H9 (cell line): ENCODE results near the gene EML3. TPM values are rescaled to one million over a fixed set of nuclear protein-coding genes. Genes with fewer than 3 reads are reported as not detected.

Experiments
- DNase-seq: peaks from one replicate; pipeline ENCODE4 v3.0.0-alpha.2; 2017
- H2AFZ ChIP-seq: one replicate; pipeline ENCODE4 v1.6.1; 2013; ENCODE audit warnings: mild to moderate bottlenecking, low read length, control low read depth, moderate library complexity
- H2AK5ac ChIP-seq: 2 replicates; pipeline ENCODE4 v1.6.1; 2013; ENCODE audit warnings: low read length, control low read depth, mixed read lengths; ENCODE audit not compliant: insufficient read length
- H2BK120ac ChIP-seq: one replicate; pipeline ENCODE4 v1.6.1; 2013; ENCODE audit warnings: low read depth, mild to moderate bottlenecking, low read length, control low read depth, inconsistent platforms; ENCODE audit not compliant: poor library complexity, severe bottlenecking
- H2BK12ac ChIP-seq: 2 replicates; pipeline ENCODE4 v1.6.1; 2013; ENCODE audit warnings: low read length, control low read depth, mixed read lengths, low read depth; ENCODE audit not compliant: insufficient read length
- H2BK15ac ChIP-seq: 2 replicates; pipeline ENCODE4 v1.6.1; 2013; ENCODE audit warnings: low read depth, low read length, control low read depth
- H2BK20ac ChIP-seq: one replicate; pipeline ENCODE4 v1.6.1; 2013; ENCODE audit warnings: low read depth, mild to moderate bottlenecking, low read length, control low read depth, inconsistent platforms; ENCODE audit not compliant: poor library complexity, severe bottlenecking
- H2BK5ac ChIP-seq: 2 replicates; pipeline ENCODE4 v1.6.1; 2013; ENCODE audit warnings: low read length, control low read depth, mixed read lengths; ENCODE audit not compliant: insufficient read length
- H3K14ac ChIP-seq: 2 replicates; pipeline ENCODE4 v1.6.1; 2013; ENCODE audit warnings: low read length, control low read depth; ENCODE audit not compliant: insufficient read depth
- H3K18ac ChIP-seq: 2 replicates; pipeline ENCODE4 v1.6.1; 2013; ENCODE audit warnings: low read depth, mild to moderate bottlenecking, mixed read lengths, low read length, control low read depth; ENCODE audit not compliant: insufficient read length
- H3K23ac ChIP-seq: 2 replicates; pipeline ENCODE4 v1.6.1; 2013; ENCODE audit warnings: low read length, control low read depth, mixed read lengths, low read depth; ENCODE audit not compliant: insufficient read length
- H3K23me2 ChIP-seq: 2 replicates; pipeline ENCODE4 v1.6.1; 2013; ENCODE audit warnings: low read depth, mild to moderate bottlenecking, mixed read lengths, low read length, control low read depth; ENCODE audit not compliant: insufficient read length, poor library complexity, severe bottlenecking
- H3K27ac ChIP-seq: 2 replicates; pipeline ENCODE4 v1.5.1; 2013; ENCODE audit warnings: low read length, control low read depth, mixed read lengths, low read depth; ENCODE audit not compliant: insufficient read length
- H3K27me3 ChIP-seq: 2 replicates; pipeline ENCODE4 v1.6.1; 2013; ENCODE audit warnings: low read length, control low read depth, inconsistent platforms; ENCODE audit not compliant: insufficient read depth
- H3K4ac ChIP-seq: 2 replicates; pipeline ENCODE4 v1.6.1; 2013; ENCODE audit warnings: low read depth, mild to moderate bottlenecking, control low read depth, inconsistent platforms, low read length, moderate library complexity
- H3K4me1 ChIP-seq: 2 replicates; pipeline ENCODE4 v1.6.1; 2013; ENCODE audit warnings: low read length, control low read depth, inconsistent platforms; ENCODE audit not compliant: insufficient read depth
- H3K4me2 ChIP-seq: 2 replicates; pipeline ENCODE4 v1.6.1; 2013; ENCODE audit warnings: low read length, control low read depth, mixed read lengths; ENCODE audit not compliant: insufficient read length, insufficient read depth
- H3K56ac ChIP-seq: 2 replicates; pipeline ENCODE4 v1.6.1; 2013; ENCODE audit warnings: low read depth, mild to moderate bottlenecking, mixed read lengths, low read length, control low read depth; ENCODE audit not compliant: insufficient read length
- H3K79me1 ChIP-seq: 2 replicates; pipeline ENCODE4 v1.6.1; 2013; ENCODE audit warnings: low read depth, mild to moderate bottlenecking, moderate library complexity, low read length, control low read depth, inconsistent platforms; ENCODE audit not compliant: insufficient read depth, poor library complexity, severe bottlenecking
- H3K79me2 ChIP-seq: 2 replicates; pipeline ENCODE4 v1.6.1; 2013; ENCODE audit warnings: low read length, control low read depth, inconsistent platforms; ENCODE audit not compliant: insufficient read depth
- H3K9ac ChIP-seq: 2 replicates; pipeline ENCODE4 v1.6.1; 2013; ENCODE audit warnings: low read length, control low read depth, mixed read lengths; ENCODE audit not compliant: insufficient read length; ENCODE audit errors: extremely low read depth
- H3K9me3 ChIP-seq: one replicate; pipeline ENCODE4 v1.6.1; 2013; ENCODE audit warnings: low read depth, low read length, inconsistent platforms; ENCODE audit not compliant: control insufficient read depth
- H3T11ph ChIP-seq: one replicate; pipeline ENCODE4 v1.6.1; 2013; ENCODE audit warnings: mild to moderate bottlenecking, low read length, control low read depth, inconsistent platforms
- H4K20me1 ChIP-seq: one replicate; pipeline ENCODE4 v1.6.1; 2013; ENCODE audit not compliant: control insufficient read depth, insufficient read length, insufficient read depth
- H4K5ac ChIP-seq: 2 replicates; pipeline ENCODE4 v1.6.1; 2013; ENCODE audit warnings: low read depth, mild to moderate bottlenecking, mixed read lengths, low read length, control low read depth; ENCODE audit not compliant: insufficient read length
- H4K8ac ChIP-seq: replicated peaks from 2 replicates; pipeline ENCODE4 v1.6.1; 2013; ENCODE audit warnings: low read length, control low read depth, mixed read lengths, low read depth; ENCODE audit not compliant: insufficient read length
- H4K91ac ChIP-seq: 2 replicates; pipeline ENCODE4 v1.6.1; 2013; ENCODE audit warnings: low read depth, mild to moderate bottlenecking, moderate library complexity, mixed read lengths, low read length, control low read depth; ENCODE audit not compliant: insufficient read length
- H3K27ac Mint-ChIP-seq, 3 experiments: 2 replicates in 2 of 3; 3 replicates in 1 of 3; pipeline ENCODE4 v1.8.0; 2020 to 2021; ENCODE audit warnings: mixed read lengths in 3 of 3, mild to moderate bottlenecking in 1 of 3, moderate library complexity in 1 of 3
- H3K27me3 Mint-ChIP-seq: 2 replicates; pipeline ENCODE4 v1.8.0; 2021; ENCODE audit warnings: low read depth, mild to moderate bottlenecking, moderate library complexity, mixed read lengths
- H3K36me3 Mint-ChIP-seq, 3 experiments: 2 replicates in 2 of 3; 3 replicates in 1 of 3; pipeline ENCODE4 v1.8.0; 2020 to 2021; ENCODE audit warnings: low read depth in 3 of 3, mixed read lengths in 3 of 3; ENCODE audit not compliant: insufficient read depth in 1 of 3
- H3K4me1 Mint-ChIP-seq, 2 experiments: 2 replicates each; pipeline ENCODE4 v1.8.0; 2020; ENCODE audit warnings: mixed read lengths in 2 of 2
- H3K4me3 Mint-ChIP-seq, 2 experiments: 2 replicates in 1 of 2; 3 replicates in 1 of 2; pipeline ENCODE4 v1.8.0; 2020 to 2021; ENCODE audit warnings: mild to moderate bottlenecking in 2 of 2, mixed read lengths in 2 of 2, moderate library complexity in 1 of 2
- H3K9me3 Mint-ChIP-seq, 2 experiments: 2 replicates in 1 of 2; 3 replicates in 1 of 2; pipeline ENCODE4 v1.8.0; 2020; ENCODE audit warnings: mild to moderate bottlenecking in 2 of 2, mixed read lengths in 2 of 2, moderate library complexity in 1 of 2
- CTCF ChIP-seq: fragments of 200-600 bp; sonication (generic); conservative IDR thresholded peaks from 3 replicates; pipeline ENCODE4 v1.8.0; 2021; ENCODE audit warnings: antibody characterized with exemption, mild to moderate bottlenecking
- WGBS: extraction: QIAGEN DNeasy Blood & Tissue Kit; methylation state at CpG from one replicate; pipeline ENCODE4 v1.1.7; 2013; ENCODE audit warnings: missing lambda C conversion rate, low lambda C conversion rate, mixed read lengths; ENCODE audit not compliant: insufficient read length; ENCODE audit errors: extremely low coverage; 5-methylcytosine and 5-hydroxymethylcytosine counted together
- total RNA-seq: library from RNA; stranded (reverse); gene quantifications from 2 replicates; pipeline ENCODE4 v1.2.1, GENCODE V29; 2021

EML3 gene
- total RNA-seq, 1 experiment from 2014 or later = 35.3 TPM

- H3K27me3 Mint-ChIP-seq = peaks cover 34% of the 10 kb centered on the region
- Histone ChIP-seq H3T11ph (no peak overlapping the region), H3K4me2 (peak overlapping the region; percentile 71), H3K23me2 (peaks cover 4% of the 10 kb centered on the region), H3K4me1 (peaks cover 8% of the 10 kb centered on the region), H3K27me3 (peaks cover 12% of the 10 kb centered on the region; the same call in 1 of the 2 replicates), H2BK15ac (no peak overlapping the region), H2BK120ac (no peak overlapping the region), H2BK5ac (no peak overlapping the region), H3K18ac (no peak overlapping the region), H4K8ac (no peak overlapping the region), H3K23ac (no peak overlapping the region), H4K20me1 (peaks cover 2% of the 10 kb centered on the region), H3K9ac (peak overlapping the region; percentile 84), H3K9me3 (no peaks in the 10 kb centered on the region), H3K27ac (no peak overlapping the region), H2BK20ac (no peak overlapping the region), H3K79me1 (no peaks in the 10 kb centered on the region), H2AFZ (no peak overlapping the region), H2AK5ac (no peak overlapping the region), H3K4ac (no peak overlapping the region; the same call in 1 of the 2 replicates), H4K5ac (no peak overlapping the region), H3K79me2 (no peaks in the 10 kb centered on the region; the same call in 1 of the 2 replicates), H3K56ac (no peak overlapping the region), H3K14ac (peak overlapping the region; percentile 96), H2BK12ac (no peak overlapping the region), H4K91ac (no peak overlapping the region)
- H3K4me3 Mint-ChIP-seq = peak overlapping the region; percentile 90 to 93
- DNase-seq = no peak
- TF ChIP-seq CTCF = no peak
- H3K9me3 Mint-ChIP-seq = no peaks in the 10 kb centered on the region
- peak overlapping the region in 2 of 3 experiments; percentile 84 to 86; a peak in 5 of 7 replicates for H3K27ac Mint-ChIP-seq
- WGBS = no CpG with 5 or more reads among the region's 26 CpGs
- peaks cover 42 to 54% of the 10 kb centered on the region in 2 experiments for H3K4me1 Mint-ChIP-seq
- peaks cover 52 to 62% (median 57%) of the 10 kb centered on the region in 3 experiments for H3K36me3 Mint-ChIP-seq
These were observed 12.0 kb downstream of the EML3 start for GRCh38 chr11:62600367-62601121.
